PC-3 (cell line): ENCODE results near the gene HBM.

Experiments used
- CTCF ChIP-seq: fragments of 300-600 bp; sonication (generic); conservative IDR thresholded peaks from 2 replicates; pipeline ENCODE4 v1.5.1; 2017; ENCODE audit warnings: antibody characterized with exemption, low read depth, mild to moderate bottlenecking, low read length
- EZH2 ChIP-seq: fragments of 300-600 bp; sonication (generic); IDR thresholded peaks from one replicate; pipeline ENCODE4 v1.6.1; 2017; ENCODE audit warnings: antibody characterized with exemption, mild to moderate bottlenecking, low read length; ENCODE audit not compliant: unreplicated experiment

GRCh38 chr16:119835-120491 is 45.8 kb upstream of the HBM start:
- no peak for TF ChIP-seq CTCF
- no peak for TF ChIP-seq EZH2
